ENCODE data around the gene SLK.

Gene SLK

DNA sequence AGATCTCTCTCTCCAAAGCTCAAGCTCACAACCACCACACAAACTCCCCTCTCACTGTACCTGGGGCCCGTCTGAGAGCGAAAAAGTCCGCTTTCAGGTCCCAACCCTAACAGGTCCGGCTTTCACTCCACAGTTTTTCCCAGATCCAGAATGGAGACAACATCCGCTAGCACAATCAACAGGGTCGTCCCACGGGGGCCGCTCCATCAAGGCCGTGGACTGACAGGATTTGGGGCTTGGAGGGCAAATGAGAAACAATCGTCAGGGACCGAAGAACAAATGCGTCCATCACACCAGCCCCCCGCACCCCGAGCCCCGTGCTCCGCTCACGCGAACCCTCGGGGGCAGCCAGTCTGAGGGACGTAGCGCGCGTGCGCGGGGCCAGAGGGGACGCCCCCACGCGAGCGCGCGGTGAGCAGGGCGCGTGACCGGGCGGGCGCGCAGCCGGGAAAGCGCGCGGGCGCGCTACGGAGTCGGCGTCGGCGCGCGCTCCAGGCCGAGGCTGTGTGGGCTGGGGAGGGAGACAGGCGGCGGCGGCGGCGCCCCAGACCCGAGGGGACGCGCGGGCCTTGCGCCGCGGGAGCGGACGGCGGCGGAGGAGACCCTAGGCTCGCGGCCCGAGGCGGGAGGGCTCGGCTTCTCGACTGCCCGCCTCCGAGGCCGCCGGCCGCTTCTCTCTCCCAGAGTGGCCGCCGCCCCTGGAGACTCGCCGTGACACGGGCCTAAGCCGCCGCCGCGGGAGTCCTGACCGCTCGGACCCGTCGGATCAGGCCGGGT lies at the start of gene SLK:
Gene SLK, plus strand, starts transcription at position 470 of the 777 bp plus-strand sequence. CDS start 606 bp downstream, outside the sequence.
- peak; percentile 72 for DNase-seq (ENCODE audit: low read depth)

DNA sequence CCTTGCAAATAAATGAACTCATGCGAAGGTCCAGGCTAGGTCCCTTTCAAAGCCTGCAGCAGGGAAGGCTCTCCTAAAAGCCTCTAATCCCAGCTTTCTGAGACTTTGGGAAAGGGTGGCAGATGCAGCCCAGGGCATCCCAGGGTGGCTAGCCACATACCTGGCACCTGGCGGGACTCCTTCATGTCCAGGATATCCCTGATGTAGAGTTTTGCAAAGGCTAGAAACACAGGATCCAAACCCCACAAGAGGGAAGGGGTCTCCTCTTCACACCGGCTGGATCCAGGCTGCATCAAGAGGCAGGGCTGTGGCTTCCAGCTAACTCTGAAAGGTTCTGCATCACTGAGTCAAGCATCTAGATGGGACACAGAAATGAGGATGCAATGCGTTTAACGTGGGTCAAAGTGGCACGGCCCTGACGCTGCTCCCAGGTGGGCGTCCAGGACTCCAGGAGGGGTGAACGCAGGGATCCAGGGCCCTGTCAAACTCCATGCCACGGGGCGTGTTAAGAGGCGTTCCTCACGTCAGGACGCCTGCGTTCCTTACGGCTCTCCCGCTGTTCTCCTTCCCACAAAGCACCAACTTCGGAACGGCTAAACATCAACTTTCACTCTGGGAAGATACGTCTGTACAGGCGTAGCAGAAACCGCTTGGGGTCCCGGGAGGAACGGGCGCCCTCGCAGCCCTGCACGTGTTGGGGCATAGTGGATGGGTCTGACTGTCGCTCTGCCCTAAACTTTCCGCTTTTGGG lies 49.5 kb upstream of the SLK start:
- no peak for DNase-seq (ENCODE audit: low read depth)

DNA sequence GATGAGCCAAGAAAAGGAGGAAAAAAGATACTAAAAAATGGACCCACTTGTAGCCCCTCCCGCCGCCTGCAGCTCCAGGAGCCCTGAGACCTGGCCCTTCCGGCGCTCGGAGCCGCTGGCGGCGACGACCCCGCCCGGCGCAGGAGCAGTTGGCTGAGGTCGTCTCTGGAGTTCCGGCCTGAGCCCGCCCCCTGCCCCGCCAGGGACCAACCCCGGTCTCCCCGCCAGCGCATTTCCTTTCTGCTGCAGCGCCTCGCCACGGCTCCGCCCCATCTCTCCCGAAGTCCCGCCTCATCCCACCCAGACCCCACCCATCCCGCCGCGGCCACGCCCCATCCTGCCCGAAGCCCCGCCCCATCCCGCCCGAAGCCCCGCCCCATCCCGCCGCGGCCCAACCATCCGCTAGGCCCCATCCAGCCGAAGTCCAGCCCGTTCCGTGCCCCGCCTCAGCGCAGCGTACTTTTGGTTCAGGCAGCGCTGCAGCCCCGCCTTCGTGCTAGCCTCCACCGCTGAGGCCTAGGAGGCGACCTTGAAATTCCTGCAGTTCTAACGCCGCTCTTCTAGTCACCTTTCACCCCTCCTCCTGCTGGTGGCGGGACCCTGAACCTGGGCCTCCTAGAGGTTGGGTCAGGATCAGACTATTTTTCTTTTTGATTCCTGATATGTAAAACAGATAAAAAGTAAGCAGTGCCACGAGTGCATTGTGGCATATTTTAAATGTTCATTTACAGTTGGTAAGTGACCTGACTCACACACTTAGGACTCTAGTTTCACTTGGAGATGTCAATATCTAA lies 48.7 kb upstream of the SLK start, which contains the start of gene STN1:
Gene STN1, minus strand, starts transcription at position 132 of the 794 bp plus-strand sequence. CDS start 590 bp downstream, outside the sequence.
- DNase-seq (ENCODE audit: low read depth), result peak; percentile 90

DNA sequence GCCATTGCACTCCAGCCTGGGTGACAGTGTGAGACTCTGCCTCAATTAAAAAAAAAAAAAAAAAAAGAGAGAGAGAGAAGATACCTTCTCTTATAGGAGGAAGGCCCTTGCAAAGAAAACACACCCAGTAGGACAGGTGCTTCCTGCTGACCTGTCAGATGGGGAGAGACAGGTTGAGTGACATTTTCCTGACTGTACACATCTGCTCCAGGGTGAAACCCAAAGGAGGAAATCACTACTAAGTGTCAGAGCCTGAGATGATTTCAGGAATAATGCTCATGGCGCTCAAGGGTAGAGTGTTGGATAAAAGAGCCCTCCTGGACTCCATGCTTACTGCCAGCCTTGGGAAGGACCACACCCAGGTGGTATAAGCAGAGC lies 47.3 kb upstream of the SLK start:
- DNase-seq (ENCODE audit: low read depth), result no peak

DNA sequence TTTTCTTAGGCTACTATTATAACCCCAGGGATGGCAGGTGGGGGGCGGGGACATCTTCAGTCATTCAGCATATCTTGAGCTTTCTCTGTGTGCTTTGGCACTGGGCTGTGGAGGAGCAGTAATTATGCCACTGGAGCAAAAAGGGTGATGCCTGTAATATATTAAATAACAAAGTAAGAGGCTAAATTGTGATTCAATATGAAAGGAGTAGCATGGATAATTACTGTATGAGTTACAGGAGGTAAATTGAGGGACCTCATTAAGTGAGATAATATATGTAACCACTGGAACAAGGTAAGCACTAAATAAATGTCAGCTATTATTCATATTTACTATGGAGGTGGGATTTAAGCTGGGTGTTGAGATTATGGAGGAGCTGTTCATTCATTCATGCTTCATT lies 45.7 kb upstream of the SLK start:
- DNase-seq (ENCODE audit: low read depth), result no peak

DNA sequence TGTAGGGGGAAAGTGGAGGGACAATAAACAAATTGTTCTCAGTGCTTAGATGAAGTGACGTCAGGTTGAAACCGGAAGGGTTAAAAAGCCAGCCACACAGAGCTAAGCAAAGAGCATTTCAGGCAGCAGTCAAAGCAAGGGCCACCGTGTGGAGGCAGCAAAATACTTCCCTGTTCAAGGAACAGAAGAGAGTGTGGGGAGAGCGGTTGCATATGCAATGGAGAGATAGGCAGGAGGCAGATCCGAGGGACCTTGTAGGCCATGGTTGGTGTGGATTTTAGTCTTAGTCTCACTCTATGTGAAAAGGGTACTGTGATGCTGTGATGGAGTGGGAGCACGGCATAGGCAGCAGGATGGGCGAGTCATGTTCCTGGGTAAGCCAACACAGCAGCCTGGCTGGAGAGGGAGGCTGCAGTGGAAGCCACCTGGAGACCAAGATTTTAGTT lies 45.2 kb upstream of the SLK start:
- no peak for DNase-seq (ENCODE audit: low read depth)

DNA sequence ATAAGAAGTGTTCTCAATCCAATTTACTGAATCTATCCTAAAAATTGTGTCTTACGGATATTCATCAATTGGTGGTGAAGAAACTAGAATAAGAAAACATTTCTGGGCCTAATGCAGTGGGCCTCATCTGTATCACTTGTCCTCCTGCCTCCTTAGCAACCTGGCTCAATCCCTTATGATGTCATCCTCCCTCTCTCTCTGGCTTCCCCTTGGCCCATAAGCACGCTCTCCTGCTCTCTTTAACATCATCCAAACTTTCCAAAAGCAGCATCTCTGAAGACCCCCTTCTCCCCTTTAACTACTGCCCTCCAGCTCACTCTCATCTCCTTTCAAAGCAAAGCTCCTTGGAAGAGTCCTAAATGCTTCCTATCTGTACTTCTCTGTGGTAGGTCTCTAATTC lies 44.3 kb upstream of the SLK start:
- no peak for DNase-seq (ENCODE audit: low read depth)

DNA sequence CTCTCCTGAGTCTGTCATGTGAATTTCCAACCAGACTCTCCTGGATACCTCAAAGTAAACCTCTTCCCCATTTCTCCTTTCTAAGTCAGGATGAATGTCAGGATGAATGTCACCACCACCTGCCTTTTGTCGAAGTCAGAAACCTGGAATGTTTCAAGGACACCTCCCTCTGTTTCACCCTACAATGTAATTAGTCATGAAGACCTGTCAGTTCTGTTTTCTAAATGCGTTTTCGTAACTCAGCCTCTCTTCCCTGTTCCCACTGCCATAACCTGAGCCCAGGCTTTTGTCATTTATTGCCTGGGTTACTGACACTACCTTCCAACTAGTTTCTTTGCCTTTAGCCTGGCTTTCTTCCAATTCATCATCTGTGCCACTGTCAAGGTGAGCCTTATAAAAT lies 43.4 kb upstream of the SLK start:
- DNase-seq (ENCODE audit: low read depth), result no peak

DNA sequence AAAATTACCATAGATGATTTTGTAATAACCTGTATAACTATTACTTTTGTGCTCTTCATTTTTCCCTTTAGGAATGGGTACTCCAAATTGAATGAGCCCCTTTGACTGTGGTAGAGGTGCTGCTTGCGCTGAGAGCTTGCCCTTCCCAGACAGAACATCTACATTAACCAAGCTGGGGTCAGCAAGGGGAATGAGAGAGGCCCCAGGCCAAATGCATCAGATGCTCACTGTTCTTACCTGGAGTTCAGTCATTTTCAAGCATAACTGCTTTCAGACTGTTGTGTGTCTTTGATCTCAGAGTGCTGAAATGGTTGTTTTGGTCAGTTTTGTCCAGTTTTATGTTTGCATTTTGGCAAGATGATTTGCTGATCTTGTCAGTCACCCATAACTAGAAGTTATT lies 41.3 kb upstream of the SLK start:
- no peak for DNase-seq (ENCODE audit: low read depth)

DNA sequence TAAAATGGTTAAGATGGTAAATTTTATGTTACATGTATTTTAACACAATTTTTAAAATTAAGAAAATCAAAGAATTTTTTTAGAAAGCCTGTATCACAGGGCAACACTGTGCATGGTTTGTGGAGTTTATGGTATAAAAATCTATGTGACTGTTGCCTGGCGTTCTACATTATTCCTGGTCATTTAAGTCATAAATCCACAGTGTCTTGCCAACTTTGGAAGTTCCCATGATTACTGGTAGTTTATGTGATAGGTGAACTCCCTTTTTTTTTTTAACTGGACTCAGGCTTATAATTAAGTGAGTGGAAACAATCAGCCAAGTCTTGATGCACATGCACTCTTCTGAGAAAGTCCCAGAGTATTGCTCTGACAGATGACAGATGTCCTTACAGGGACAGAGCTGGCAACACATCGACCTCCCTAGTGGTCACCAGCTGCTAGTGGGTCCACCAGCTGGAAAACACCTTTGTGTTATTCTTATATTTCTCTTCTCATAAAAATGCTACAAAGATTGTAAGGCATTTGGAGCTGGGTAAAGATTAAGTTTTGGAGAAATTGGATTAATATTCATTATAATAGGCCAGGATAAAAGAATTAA lies 40.1 kb upstream of the SLK start:
- DNase-seq (ENCODE audit: low read depth), result no peak

DNA sequence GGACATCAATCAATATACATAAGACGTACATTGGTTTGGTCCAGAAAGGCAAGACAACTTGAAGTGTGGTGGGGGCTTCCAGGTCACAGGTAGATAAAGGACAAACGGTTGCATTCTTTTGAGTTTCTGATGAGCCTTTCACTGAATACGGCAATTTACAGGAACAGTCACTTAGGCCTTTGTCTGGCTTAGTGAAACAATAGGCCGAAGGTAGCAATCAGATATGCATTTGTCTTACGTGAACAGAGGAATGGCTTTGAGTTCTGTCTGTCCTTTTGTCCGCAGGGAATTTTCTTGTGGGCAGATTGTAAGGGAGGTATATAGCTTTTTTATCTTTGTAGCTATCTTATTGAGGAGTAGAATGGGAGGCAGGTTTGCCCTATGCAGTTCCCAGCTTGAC lies 38.2 kb upstream of the SLK start:
- DNase-seq (ENCODE audit: low read depth), result no peak

DNA sequence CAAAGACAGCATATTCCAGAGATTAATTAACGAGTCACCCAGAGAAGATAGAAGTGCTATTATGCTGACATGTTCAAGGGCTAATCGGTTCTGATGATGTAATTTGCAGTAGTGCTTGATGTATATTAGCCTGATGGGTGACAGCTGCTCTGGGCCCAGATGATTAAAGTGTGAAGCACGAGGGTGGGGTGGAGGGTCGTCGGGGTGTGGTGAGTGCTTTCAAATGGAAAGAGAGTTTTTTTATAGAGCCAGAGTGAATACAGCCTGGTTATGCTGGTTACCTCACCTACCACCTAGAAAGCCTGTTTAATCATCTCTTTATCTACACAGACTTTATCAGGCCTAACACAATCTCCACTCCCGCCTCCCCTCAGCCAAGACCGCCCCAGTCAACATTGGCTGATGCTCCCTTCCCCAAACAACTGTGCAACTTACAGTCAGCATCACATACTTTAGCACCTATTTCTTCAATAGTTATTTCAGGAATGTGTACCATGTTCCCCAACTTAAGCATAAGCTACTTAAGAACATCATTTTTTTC lies 37.5 kb upstream of the SLK start:
- DNase-seq (ENCODE audit: low read depth), result no peak

DNA sequence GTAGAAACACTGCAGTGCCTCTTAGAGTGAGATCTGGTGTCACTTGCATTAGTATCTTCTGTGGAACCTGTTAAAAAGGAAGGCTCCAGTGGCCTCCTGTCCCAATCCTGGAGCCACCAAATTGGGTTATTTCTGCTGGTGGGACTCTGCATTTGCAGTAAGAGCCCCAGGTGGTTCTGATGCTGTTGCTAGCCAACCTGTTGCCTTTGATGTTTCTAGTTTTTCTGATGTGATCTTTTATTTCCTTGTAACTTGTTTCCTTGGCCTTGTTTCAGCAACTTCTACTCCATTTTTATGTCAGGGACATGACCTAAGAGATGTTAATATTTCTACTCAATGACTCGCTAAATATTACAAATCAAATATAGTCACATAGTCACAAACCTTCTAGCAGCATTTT lies 36.5 kb upstream of the SLK start:
- DNase-seq (ENCODE audit: low read depth), result no peak

DNA sequence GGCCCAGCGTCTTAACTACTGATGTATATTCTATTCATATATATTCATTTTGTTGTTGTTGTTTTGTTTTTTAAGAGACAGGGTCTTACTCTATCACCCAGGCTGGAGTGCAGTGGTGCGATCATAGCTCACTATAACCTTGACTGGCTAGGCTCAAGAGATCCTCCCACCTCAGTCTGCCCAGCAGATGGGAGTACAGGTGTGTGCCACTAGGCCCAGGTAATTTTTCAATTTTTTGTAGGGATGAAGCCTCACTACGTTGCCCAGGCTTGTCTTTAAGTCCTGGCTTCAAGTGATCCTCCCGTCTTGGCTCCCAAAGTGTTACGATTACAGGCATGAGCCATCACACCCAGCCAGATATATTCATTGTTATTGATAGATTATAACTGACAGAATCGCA lies 36.1 kb upstream of the SLK start:
- no peak for DNase-seq (ENCODE audit: low read depth)

DNA sequence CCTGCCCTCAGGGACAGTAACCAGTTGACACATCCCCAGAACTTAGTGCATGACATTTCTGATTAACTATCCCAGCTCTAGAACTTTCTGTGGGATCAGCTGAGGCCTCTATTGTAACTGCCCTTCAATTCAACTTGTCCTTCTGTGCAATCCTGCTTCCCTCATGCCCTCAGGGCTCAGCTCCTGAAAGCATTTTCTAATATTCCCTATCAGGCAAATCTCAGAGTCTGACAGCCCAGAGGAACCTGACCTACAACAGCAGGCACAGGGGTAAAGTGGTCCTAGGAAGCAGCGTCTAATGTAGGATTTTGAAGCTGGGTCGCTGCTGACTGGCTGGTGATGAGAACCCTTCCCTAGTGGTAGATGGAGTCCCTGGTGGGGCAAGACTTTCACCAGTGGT lies 35.3 kb upstream of the SLK start:
- DNase-seq (ENCODE audit: low read depth), result no peak

DNA sequence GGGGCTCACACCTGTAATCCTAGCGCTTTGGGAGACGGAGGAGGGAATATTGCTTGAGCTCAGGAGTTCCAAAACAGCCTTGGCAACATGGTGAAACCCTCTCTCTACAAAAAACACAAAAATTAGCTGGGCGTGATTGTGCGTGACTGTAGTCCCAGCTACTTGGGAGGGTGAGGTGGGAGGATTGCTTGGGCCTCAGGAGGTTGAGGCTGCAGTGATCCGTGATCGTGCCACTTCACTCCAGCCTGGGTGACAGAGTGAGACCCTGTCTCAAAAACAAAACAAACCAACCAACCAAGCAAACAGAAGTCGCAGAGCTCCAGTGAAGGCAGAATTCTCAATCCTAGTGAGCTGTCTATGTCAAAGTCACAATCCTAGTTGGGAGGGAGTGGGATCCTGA lies 34.7 kb upstream of the SLK start:
- no peak for DNase-seq (ENCODE audit: low read depth)

DNA sequence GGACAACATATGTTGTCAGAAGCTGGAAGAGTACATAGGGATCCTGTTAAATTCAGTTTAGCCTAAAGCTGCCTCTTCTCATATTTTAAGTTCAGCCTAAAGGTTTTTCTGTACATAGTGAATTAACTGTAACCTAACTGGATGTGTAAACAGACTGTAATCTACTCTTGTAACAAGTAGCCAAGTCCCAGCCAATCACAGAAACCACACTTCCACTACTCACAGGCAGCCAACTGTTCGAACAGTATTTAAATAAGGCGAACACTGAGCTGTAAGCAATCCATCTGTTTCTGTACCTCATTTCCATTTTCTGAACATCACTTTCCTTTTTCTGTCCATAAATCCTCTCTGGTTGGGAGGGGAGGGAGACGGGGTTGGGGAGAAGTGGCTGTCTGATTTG lies 34.0 kb upstream of the SLK start:
- DNase-seq (ENCODE audit: low read depth), result no peak

DNA sequence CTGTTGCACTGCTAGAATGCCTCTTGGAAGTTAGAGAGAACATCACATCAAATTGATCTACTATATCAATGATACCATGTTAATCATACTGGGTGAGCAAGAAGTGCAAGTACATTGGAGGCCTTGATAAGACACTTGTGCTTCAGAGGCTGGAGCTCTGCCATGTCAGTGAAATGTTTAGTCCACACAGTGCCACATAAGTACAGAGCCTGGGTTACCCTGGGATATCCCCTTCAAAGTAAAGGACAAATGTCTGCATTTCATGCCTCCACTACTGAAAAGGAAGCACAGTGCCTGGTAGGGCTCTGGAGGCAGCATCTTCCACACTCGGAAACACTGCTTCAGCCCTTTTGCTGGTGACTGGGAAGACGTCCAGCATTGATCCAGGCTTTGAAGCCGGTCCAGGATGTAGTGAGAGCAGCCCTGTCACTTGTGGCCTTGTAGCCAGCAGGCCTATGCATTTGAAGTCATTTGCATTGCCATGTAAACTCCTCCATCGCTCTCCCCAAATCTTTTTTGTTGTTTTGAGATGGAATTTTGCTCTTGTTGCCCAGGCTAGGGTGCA lies 33.3 kb upstream of the SLK start:
- no peak for DNase-seq (ENCODE audit: low read depth)

DNA sequence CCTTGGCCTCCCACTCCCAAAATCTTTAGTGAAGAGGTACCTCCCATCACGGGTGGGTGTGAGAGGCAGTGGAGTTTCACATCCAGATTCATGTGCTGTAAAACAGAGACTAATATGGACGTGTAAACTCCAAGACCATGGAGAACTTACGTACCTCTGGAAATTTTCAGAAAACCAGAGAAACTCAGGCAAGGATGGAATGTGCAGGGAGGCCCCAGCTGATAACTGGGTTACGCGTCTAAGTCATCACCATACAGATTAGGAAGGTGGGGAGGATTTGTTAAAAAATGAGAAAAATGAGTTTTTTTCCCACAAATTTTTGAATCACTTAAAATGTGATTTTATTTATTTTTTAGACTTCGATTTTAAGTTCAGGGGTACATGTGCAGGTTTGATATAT lies 32.6 kb upstream of the SLK start:
- DNase-seq (ENCODE audit: low read depth), result no peak

DNA sequence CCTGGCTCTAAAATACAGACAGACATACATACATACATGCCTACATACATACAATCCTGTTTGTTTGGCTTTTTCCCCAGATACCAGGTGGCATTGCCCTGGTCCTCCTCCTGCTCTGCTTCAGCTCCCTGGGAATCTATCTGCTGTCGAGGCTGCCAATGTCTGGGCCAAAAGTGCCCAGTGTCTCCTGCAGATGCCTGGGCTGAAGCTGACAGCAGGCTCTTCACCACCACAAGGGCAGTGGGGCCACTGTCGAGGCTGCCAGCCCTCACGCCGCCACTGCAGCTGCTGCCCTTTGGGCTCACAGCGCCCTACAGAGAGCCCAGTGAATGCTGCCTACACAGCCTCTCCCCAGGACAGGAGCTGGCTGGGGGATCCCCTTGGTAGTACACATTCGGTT lies 30.9 kb upstream of the SLK start:
- DNase-seq (ENCODE audit: low read depth), result no peak

DNA sequence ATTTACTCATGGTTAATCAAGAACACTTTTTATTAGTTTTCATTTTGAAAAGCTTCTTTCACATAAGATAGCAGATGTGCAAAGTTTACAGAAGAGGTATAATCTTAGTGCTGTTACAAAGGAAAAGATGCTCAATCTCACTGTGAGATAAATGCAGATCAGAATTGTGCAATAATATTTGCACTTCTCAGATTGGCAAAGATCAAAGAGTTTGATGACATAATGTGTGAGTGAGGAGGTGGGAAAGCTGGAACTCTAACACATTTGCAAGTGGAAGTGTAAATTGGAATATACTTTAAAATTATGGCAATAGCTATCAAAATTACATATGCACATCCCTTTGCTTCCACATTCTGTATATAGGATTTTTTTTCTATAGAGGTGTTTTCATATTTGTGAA lies 27.4 kb upstream of the SLK start:
- DNase-seq (ENCODE audit: low read depth), result no peak

DNA sequence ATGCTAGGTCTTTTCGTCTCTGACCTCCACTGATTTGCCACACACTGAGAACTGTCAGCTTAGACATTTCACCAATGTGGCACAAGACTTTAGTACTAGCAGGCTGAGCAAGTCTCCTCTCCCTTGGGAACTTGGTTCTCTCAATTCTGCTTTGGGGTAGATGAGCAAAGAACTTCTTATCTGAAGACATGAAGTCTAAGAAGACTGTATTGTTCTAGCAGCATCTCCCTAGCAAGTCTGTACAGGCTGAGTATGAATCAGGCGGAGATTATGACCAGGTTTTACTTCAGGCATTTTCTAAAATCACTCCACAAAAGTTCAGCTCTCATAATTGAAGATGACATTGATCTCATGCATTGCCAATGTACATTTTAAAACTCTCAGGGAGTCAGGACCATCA lies 25.1 kb upstream of the SLK start:
- DNase-seq (ENCODE audit: low read depth), result no peak
